Measurements from ENCODE around the gene MAGI1. TPM values are rescaled to one million over a fixed set of nuclear protein-coding genes. Genes with fewer than 3 reads are reported as not detected.
"Not testable (repeated sequence)": the region's sequence is repeated elsewhere in the genome, so short reads cannot be mapped to it uniquely, and the experiment has no call there.

The MAGI1 gene
- total RNA-seq, 2 experiments from 2014 or later = not detected

DNA sequence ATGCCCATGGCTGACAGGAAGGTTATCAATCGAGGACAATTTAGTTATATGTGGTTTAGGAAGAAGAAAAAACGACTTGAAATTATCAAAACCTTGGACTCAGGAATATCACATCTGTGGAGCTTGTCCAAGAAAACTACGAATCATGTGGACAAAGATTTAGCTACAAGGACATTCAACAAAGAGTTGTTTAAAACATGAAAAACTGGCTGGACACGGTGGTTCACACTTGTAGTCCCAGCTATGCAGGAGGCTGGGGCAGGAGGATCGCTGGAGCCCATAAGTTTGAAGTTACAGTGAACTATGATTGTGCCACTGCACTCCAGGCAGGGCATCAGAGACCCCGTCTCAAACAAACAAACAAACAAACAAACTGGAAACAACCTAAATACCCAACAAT is 142.4 kb downstream of the MAGI1 start:
- no peak for DNase-seq
- no peak overlapping the region for H3K4me3 Mint-ChIP-seq
- intact Hi-C loops (cut with micrococcal nuclease) = no loop called here
- H3K4me1 Mint-ChIP-seq (ENCODE audit: low read depth) = no peaks in the 10 kb centered on the region
- H3K9me3 Mint-ChIP-seq = no peaks in the 10 kb centered on the region
- no peak overlapping the region for H3K27ac Mint-ChIP-seq
- CTCF ChIA-PET = interaction anchor here (0.6 kb wide), 1 partner anchor 83 kb away, joined by 5 read pairs; no protein-coding TSS in a partner anchor
- H3K36me3 Mint-ChIP-seq (ENCODE audit: low read depth) = no peaks in the 10 kb centered on the region
- no peaks in the 10 kb centered on the region for H3K27me3 Mint-ChIP-seq (ENCODE audit: low read depth)

GRCh38 chr3:65894679-65895453 is 143.9 kb downstream of the MAGI1 start:
- Mint-ChIP-seq H3K27ac (no peak overlapping the region), H3K4me3 (no peak overlapping the region), H3K4me1 (ENCODE audit: low read depth) (no peaks in the 10 kb centered on the region), H3K36me3 (ENCODE audit: low read depth) (no peaks in the 10 kb centered on the region), H3K27me3 (ENCODE audit: low read depth) (no peaks in the 10 kb centered on the region), H3K9me3 (no peaks in the 10 kb centered on the region)
- intact Hi-C loops (cut with micrococcal nuclease) = no loop called here
- no peak for DNase-seq
- CTCF ChIA-PET = no interaction called here

GRCh38 chr3:65894126-65894525 is 144.6 kb downstream of the MAGI1 start:
- intact Hi-C loops (cut with micrococcal nuclease) = no loop called here
- Mint-ChIP-seq H3K36me3 (ENCODE audit: low read depth) (no peaks in the 10 kb centered on the region), H3K4me3 (no peak overlapping the region), H3K27ac (no peak overlapping the region), H3K4me1 (ENCODE audit: low read depth) (no peaks in the 10 kb centered on the region), H3K27me3 (ENCODE audit: low read depth) (peaks cover 3% of the 10 kb centered on the region), H3K9me3 (no peaks in the 10 kb centered on the region)
- no peak for DNase-seq
- CTCF ChIA-PET = no interaction called here

DNA sequence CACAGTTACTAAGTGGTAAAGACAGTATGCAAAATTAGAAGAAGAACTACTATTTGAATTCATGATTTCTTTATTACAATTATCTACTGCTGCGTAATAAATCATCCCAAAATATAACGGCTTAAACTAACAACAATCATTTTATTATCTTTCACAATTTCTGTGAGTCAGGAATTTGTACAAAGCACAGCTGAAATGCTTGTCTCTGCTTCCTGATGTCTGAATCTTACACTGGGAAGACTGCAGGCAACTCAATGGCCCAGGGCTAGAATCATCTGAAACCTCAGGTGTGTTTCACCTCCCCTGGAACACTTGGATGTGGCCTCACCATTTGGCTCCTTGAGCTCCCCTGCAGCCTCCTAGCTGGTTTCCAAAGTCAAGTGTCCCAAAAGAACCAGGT is 145.1 kb downstream of the MAGI1 start:
- Mint-ChIP-seq H3K27ac (no peak overlapping the region), H3K27me3 (ENCODE audit: low read depth) (peaks cover 3% of the 10 kb centered on the region), H3K4me3 (no peak overlapping the region), H3K36me3 (ENCODE audit: low read depth) (no peaks in the 10 kb centered on the region), H3K9me3 (no peaks in the 10 kb centered on the region), H3K4me1 (ENCODE audit: low read depth) (no peaks in the 10 kb centered on the region)
- no peak for DNase-seq
- CTCF ChIA-PET = no interaction called here
- intact Hi-C loops (cut with micrococcal nuclease) = no loop called here

DNA sequence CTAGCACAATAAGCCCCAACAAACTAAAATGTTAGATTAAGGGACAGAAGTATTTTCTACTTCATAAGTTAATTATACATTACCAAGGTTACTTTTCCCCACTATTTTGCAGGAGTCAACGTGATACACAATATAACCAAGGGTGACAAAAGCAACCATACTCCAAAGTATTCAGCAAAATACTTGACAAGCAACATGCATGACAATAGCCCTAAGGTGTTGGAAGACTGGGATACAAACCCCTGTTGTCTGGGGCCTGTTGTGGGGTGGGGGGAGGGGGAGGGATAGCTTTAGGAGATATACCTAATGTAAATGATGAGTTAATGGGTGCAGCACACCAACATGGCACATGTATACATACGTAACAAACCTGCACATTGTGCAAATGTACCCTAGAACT is 147.2 kb downstream of the MAGI1 start:
- DNase-seq; H3K9me3 Mint-ChIP-seq; H3K36me3 Mint-ChIP-seq (ENCODE audit: low read depth); H3K4me3 Mint-ChIP-seq; H3K4me1 Mint-ChIP-seq (ENCODE audit: low read depth); intact Hi-C loops (cut with micrococcal nuclease); H3K27ac Mint-ChIP-seq; CTCF ChIA-PET; H3K27me3 Mint-ChIP-seq (ENCODE audit: low read depth): not testable (repeated sequence)

GRCh38 chr3:65890328-65890727 is 148.4 kb downstream of the MAGI1 start:
- Mint-ChIP-seq H3K9me3 (no peaks in the 10 kb centered on the region), H3K4me3 (no peak overlapping the region), H3K27ac (no peak overlapping the region), H3K4me1 (ENCODE audit: low read depth) (no peaks in the 10 kb centered on the region), H3K27me3 (ENCODE audit: low read depth) (peaks cover 3% of the 10 kb centered on the region), H3K36me3 (ENCODE audit: low read depth) (no peaks in the 10 kb centered on the region)
- CTCF ChIA-PET = no interaction called here
- DNase-seq = no peak
- intact Hi-C loops (cut with micrococcal nuclease) = no loop called here

GRCh38 chr3:65889707-65890099 is 149.0 kb downstream of the MAGI1 start:
- Mint-ChIP-seq H3K27ac (no peak overlapping the region), H3K4me1 (ENCODE audit: low read depth) (no peaks in the 10 kb centered on the region), H3K27me3 (ENCODE audit: low read depth) (peaks cover 3% of the 10 kb centered on the region), H3K4me3 (no peak overlapping the region), H3K9me3 (no peaks in the 10 kb centered on the region), H3K36me3 (ENCODE audit: low read depth) (no peaks in the 10 kb centered on the region)
- CTCF ChIA-PET = no interaction called here
- DNase-seq = no peak
- intact Hi-C loops (cut with micrococcal nuclease) = no loop called here

DNA sequence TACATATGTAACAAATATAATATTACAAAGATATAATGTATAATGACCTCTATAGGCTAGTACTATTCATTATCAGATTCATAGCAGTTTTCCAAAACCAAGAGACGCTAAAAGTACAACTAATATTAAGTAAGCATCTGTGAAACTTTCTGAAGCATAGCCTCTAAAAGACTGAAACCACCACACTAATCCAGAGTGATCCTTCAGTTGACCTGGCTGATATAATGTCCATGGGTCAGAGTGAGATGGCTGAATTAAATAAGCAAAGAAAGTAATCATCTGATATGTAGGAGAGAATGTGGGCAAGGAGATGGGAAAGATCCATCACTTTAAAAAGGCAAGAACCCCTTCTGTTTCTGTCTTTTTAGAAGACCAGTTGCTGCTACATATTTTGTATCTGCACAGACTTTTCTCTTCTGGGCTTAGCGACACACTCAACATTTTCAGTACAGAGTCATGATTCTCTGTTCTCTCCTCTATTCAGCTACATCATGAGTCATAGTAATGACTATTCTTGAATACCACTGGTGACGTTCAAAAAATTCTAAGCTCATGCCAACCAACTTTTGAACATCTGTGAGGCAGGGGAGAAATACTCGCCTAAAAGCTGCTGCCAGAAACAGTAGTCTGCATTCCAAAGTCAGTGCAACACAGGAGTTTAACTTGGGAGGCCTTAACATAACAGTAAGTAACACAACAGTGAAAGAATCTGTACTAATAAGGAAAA is 149.6 kb downstream of the MAGI1 start:
- intact Hi-C loops (cut with micrococcal nuclease) = no loop called here
- CTCF ChIA-PET = no interaction called here
- H3K4me3 Mint-ChIP-seq = no peak overlapping the region
- peaks cover 3% of the 10 kb centered on the region for H3K27me3 Mint-ChIP-seq (ENCODE audit: low read depth)
- H3K4me1 Mint-ChIP-seq (ENCODE audit: low read depth) = no peaks in the 10 kb centered on the region
- no peak overlapping the region for H3K27ac Mint-ChIP-seq
- H3K9me3 Mint-ChIP-seq = no peaks in the 10 kb centered on the region
- H3K36me3 Mint-ChIP-seq (ENCODE audit: low read depth) = no peaks in the 10 kb centered on the region
- no peak for DNase-seq

GRCh38 chr3:65888196-65888595 is 150.5 kb downstream of the MAGI1 start:
- peaks cover 3% of the 10 kb centered on the region for H3K27me3 Mint-ChIP-seq (ENCODE audit: low read depth)
- no peaks in the 10 kb centered on the region for H3K36me3 Mint-ChIP-seq (ENCODE audit: low read depth)
- CTCF ChIA-PET = no interaction called here
- intact Hi-C loops (cut with micrococcal nuclease) = no loop called here
- H3K4me3 Mint-ChIP-seq = no peak overlapping the region
- H3K9me3 Mint-ChIP-seq = no peaks in the 10 kb centered on the region
- DNase-seq = no peak
- H3K27ac Mint-ChIP-seq = no peak overlapping the region
- no peaks in the 10 kb centered on the region for H3K4me1 Mint-ChIP-seq (ENCODE audit: low read depth)

DNA sequence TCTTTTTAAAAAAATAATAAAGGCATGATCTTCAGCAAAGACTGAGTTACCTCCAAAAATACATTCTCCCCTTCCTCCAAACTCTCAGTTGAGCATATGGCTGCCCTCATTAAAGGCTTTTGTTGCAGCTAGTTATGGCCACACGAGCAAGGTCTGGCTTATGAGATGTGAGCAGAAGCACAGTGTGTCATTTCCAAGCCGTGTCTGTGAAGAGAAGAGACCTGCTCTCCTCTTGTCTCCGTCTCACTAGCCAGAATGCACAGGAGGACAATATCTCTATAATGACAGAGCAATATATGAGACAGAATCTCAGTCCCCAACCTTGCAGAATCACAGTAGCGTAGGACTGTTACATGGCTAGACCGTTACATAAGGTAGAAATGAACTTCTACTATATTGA is 152.3 kb downstream of the MAGI1 start:
- CTCF ChIA-PET = no interaction called here
- intact Hi-C loops (cut with micrococcal nuclease) = no loop called here
- H3K9me3 Mint-ChIP-seq = no peaks in the 10 kb centered on the region
- H3K4me3 Mint-ChIP-seq = no peak overlapping the region
- DNase-seq = no peak
- H3K27ac Mint-ChIP-seq = no peak overlapping the region
- no peaks in the 10 kb centered on the region for H3K4me1 Mint-ChIP-seq (ENCODE audit: low read depth)
- peaks cover 3% of the 10 kb centered on the region for H3K27me3 Mint-ChIP-seq (ENCODE audit: low read depth)
- H3K36me3 Mint-ChIP-seq (ENCODE audit: low read depth) = no peaks in the 10 kb centered on the region

- CTCF ChIA-PET = no interaction called here
These were observed 154.6 kb downstream of the MAGI1 start for GRCh38 chr3:65884071-65884470.

DNA sequence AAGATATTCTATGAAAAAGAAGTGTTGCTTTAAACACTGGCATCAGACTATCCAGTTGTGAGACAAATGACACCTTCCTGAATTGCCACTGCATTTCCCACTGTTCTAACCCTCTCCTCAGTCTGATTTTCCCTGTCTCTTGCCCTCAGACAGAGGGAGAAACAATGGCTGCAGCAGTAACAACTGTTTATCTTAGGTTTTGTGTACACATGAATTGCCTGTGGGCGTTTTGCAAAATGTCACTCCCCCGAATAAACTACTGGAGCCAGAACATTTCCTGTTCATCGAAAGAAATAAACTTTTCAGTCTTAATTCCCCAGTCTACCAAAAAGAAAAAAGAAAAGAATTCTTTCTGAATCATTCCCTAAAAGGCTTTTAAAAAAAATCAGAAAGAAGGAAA is 155.1 kb downstream of the MAGI1 start:
- DNase-seq = no peak
- intact Hi-C loops (cut with micrococcal nuclease) = no loop called here
- CTCF ChIA-PET = no interaction called here
- no peaks in the 10 kb centered on the region for H3K36me3 Mint-ChIP-seq (ENCODE audit: low read depth)
- no peaks in the 10 kb centered on the region for H3K27me3 Mint-ChIP-seq (ENCODE audit: low read depth)
- H3K4me1 Mint-ChIP-seq (ENCODE audit: low read depth) = no peaks in the 10 kb centered on the region
- H3K27ac Mint-ChIP-seq = no peak overlapping the region
- no peaks in the 10 kb centered on the region for H3K9me3 Mint-ChIP-seq
- H3K4me3 Mint-ChIP-seq = no peak overlapping the region

More at GRCh38 chr3:65884071-65884470, 154.6 kb downstream of the MAGI1 start:
- Mint-ChIP-seq H3K27ac (no peak overlapping the region), H3K27me3 (ENCODE audit: low read depth) (no peaks in the 10 kb centered on the region), H3K4me1 (ENCODE audit: low read depth) (no peaks in the 10 kb centered on the region), H3K4me3 (no peak overlapping the region), H3K9me3 (no peaks in the 10 kb centered on the region), H3K36me3 (ENCODE audit: low read depth) (no peaks in the 10 kb centered on the region)
- intact Hi-C loops (cut with micrococcal nuclease) = no loop called here
- DNase-seq = no peak

GRCh38 chr3:65880350-65880749 is 158.4 kb downstream of the MAGI1 start:
- intact Hi-C loops (cut with micrococcal nuclease) = no loop called here

More at GRCh38 chr3:65880350-65880749, 158.4 kb downstream of the MAGI1 start:
- no peak for DNase-seq
- Mint-ChIP-seq H3K36me3 (ENCODE audit: low read depth) (no peaks in the 10 kb centered on the region), H3K4me1 (ENCODE audit: low read depth) (no peaks in the 10 kb centered on the region), H3K27me3 (ENCODE audit: low read depth) (peaks cover 2% of the 10 kb centered on the region), H3K4me3 (no peak overlapping the region), H3K27ac (no peak overlapping the region), H3K9me3 (no peaks in the 10 kb centered on the region)
- CTCF ChIA-PET = no interaction called here
